Omental fat pad (tissue), 4 donors: ENCODE results near the gene CPO. TPM values are rescaled to one million over a fixed set of nuclear protein-coding genes. Genes with fewer than 3 reads are reported as not detected.

Experiments
- ATAC-seq: fragments of 150-250 bp; one replicate; pipeline ENCODE4 v1.9.1; 2016; ENCODE audit warnings: mild to moderate bottlenecking, moderate library complexity; ENCODE audit not compliant: low FRiP score
- DNase-seq: peaks from one replicate; pipeline ENCODE4 v3.0.0-alpha.2; 2019; ENCODE audit warnings: low spot score
- CTCF ChIP-seq, 3 donors: fragments of 450-650 bp; IDR thresholded peaks; one replicate each; pipeline ENCODE4 v1.5.1; 2016 to 2017; ENCODE audit warnings: antibody characterized with exemption in 3 of 3, mild to moderate bottlenecking in 3 of 3, moderate library complexity in 2 of 3
- total RNA-seq, 4 donors: library from RNA; depleted of rRNA; stranded (reverse); fragments of >200 nt; gene quantifications; one replicate each; pipeline ENCODE4 v1.1.0, GENCODE V29; 2016

The CPO gene
- total RNA-seq, 4 donors from 2014 or later: 0.48 to 2.0 (median 0.69) TPM; not detected in 1

- DNase-seq (no peak), ATAC-seq (no peak)
- no peak for TF ChIP-seq CTCF (IDR thresholded peaks at IDR 0.05)
Observed at GRCh38 chr2:206971805-206972204, 32.5 kb downstream of the CPO start.

- DNase-seq (no peak), ATAC-seq (no peak)
- TF ChIP-seq CTCF (IDR thresholded peaks at IDR 0.05): no peak
Observed at GRCh38 chr2:206974551-206974950, 35.2 kb downstream of the CPO start.

GRCh38 chr2:206978746-206979145 lies 39.4 kb downstream of the CPO start:
- DNase-seq (no peak), ATAC-seq (no peak)
- no peak for TF ChIP-seq CTCF (IDR thresholded peaks at IDR 0.05)

GRCh38 chr2:206979365-206979764 lies 40.0 kb downstream of the CPO start:
- ATAC-seq: no peak
- no peak for DNase-seq
- TF ChIP-seq CTCF (IDR thresholded peaks at IDR 0.05): no peak

- no peak for ATAC-seq
- TF ChIP-seq CTCF (IDR thresholded peaks at IDR 0.05): no peak
- DNase-seq: no peak
Observed at GRCh38 chr2:206979922-206980321, 40.6 kb downstream of the CPO start.

GRCh38 chr2:206980413-206980812 lies 41.1 kb downstream of the CPO start:
- TF ChIP-seq CTCF (IDR thresholded peaks at IDR 0.05): no peak
- ATAC-seq: no peak
- DNase-seq: no peak

GRCh38 chr2:206981086-206981674 lies 41.9 kb downstream of the CPO start:
- ATAC-seq (no peak), DNase-seq (no peak)
- no peak for TF ChIP-seq CTCF (IDR thresholded peaks at IDR 0.05)
